H9 (cell line): Measurements from ENCODE around the gene KLHL21. TPM values are rescaled to one million over a fixed set of nuclear protein-coding genes. Genes with fewer than 3 reads are reported as not detected.

Experiments used
- DNase-seq: peaks from one replicate; pipeline ENCODE4 v3.0.0-alpha.2; 2017
- H2AFZ ChIP-seq: one replicate; pipeline ENCODE4 v1.6.1; 2013; ENCODE audit warnings: mild to moderate bottlenecking, low read length, control low read depth, moderate library complexity
- H2AK5ac ChIP-seq: 2 replicates; pipeline ENCODE4 v1.6.1; 2013; ENCODE audit warnings: low read length, control low read depth, mixed read lengths; ENCODE audit not compliant: insufficient read length
- H2BK120ac ChIP-seq: one replicate; pipeline ENCODE4 v1.6.1; 2013; ENCODE audit warnings: low read depth, mild to moderate bottlenecking, low read length, control low read depth, inconsistent platforms; ENCODE audit not compliant: poor library complexity, severe bottlenecking
- H2BK12ac ChIP-seq: 2 replicates; pipeline ENCODE4 v1.6.1; 2013; ENCODE audit warnings: low read length, control low read depth, mixed read lengths, low read depth; ENCODE audit not compliant: insufficient read length
- H2BK15ac ChIP-seq: 2 replicates; pipeline ENCODE4 v1.6.1; 2013; ENCODE audit warnings: low read depth, low read length, control low read depth
- H2BK20ac ChIP-seq: one replicate; pipeline ENCODE4 v1.6.1; 2013; ENCODE audit warnings: low read depth, mild to moderate bottlenecking, low read length, control low read depth, inconsistent platforms; ENCODE audit not compliant: poor library complexity, severe bottlenecking
- H2BK5ac ChIP-seq: 2 replicates; pipeline ENCODE4 v1.6.1; 2013; ENCODE audit warnings: low read length, control low read depth, mixed read lengths; ENCODE audit not compliant: insufficient read length
- H3K14ac ChIP-seq: 2 replicates; pipeline ENCODE4 v1.6.1; 2013; ENCODE audit warnings: low read length, control low read depth; ENCODE audit not compliant: insufficient read depth
- H3K18ac ChIP-seq: 2 replicates; pipeline ENCODE4 v1.6.1; 2013; ENCODE audit warnings: low read depth, mild to moderate bottlenecking, mixed read lengths, low read length, control low read depth; ENCODE audit not compliant: insufficient read length
- H3K23ac ChIP-seq: 2 replicates; pipeline ENCODE4 v1.6.1; 2013; ENCODE audit warnings: low read length, control low read depth, mixed read lengths, low read depth; ENCODE audit not compliant: insufficient read length
- H3K23me2 ChIP-seq: 2 replicates; pipeline ENCODE4 v1.6.1; 2013; ENCODE audit warnings: low read depth, mild to moderate bottlenecking, mixed read lengths, low read length, control low read depth; ENCODE audit not compliant: insufficient read length, poor library complexity, severe bottlenecking
- H3K27ac ChIP-seq: 2 replicates; pipeline ENCODE4 v1.5.1; 2013; ENCODE audit warnings: low read length, control low read depth, mixed read lengths, low read depth; ENCODE audit not compliant: insufficient read length
- H3K27me3 ChIP-seq: 2 replicates; pipeline ENCODE4 v1.6.1; 2013; ENCODE audit warnings: low read length, control low read depth, inconsistent platforms; ENCODE audit not compliant: insufficient read depth
- H3K4ac ChIP-seq: 2 replicates; pipeline ENCODE4 v1.6.1; 2013; ENCODE audit warnings: low read depth, mild to moderate bottlenecking, control low read depth, inconsistent platforms, low read length, moderate library complexity
- H3K4me1 ChIP-seq: 2 replicates; pipeline ENCODE4 v1.6.1; 2013; ENCODE audit warnings: low read length, control low read depth, inconsistent platforms; ENCODE audit not compliant: insufficient read depth
- H3K4me2 ChIP-seq: 2 replicates; pipeline ENCODE4 v1.6.1; 2013; ENCODE audit warnings: low read length, control low read depth, mixed read lengths; ENCODE audit not compliant: insufficient read length, insufficient read depth
- H3K56ac ChIP-seq: 2 replicates; pipeline ENCODE4 v1.6.1; 2013; ENCODE audit warnings: low read depth, mild to moderate bottlenecking, mixed read lengths, low read length, control low read depth; ENCODE audit not compliant: insufficient read length
- H3K79me1 ChIP-seq: 2 replicates; pipeline ENCODE4 v1.6.1; 2013; ENCODE audit warnings: low read depth, mild to moderate bottlenecking, moderate library complexity, low read length, control low read depth, inconsistent platforms; ENCODE audit not compliant: insufficient read depth, poor library complexity, severe bottlenecking
- H3K79me2 ChIP-seq: 2 replicates; pipeline ENCODE4 v1.6.1; 2013; ENCODE audit warnings: low read length, control low read depth, inconsistent platforms; ENCODE audit not compliant: insufficient read depth
- H3K9ac ChIP-seq: 2 replicates; pipeline ENCODE4 v1.6.1; 2013; ENCODE audit warnings: low read length, control low read depth, mixed read lengths; ENCODE audit not compliant: insufficient read length; ENCODE audit errors: extremely low read depth
- H3K9me3 ChIP-seq: one replicate; pipeline ENCODE4 v1.6.1; 2013; ENCODE audit warnings: low read depth, low read length, inconsistent platforms; ENCODE audit not compliant: control insufficient read depth
- H3T11ph ChIP-seq: one replicate; pipeline ENCODE4 v1.6.1; 2013; ENCODE audit warnings: mild to moderate bottlenecking, low read length, control low read depth, inconsistent platforms
- H4K20me1 ChIP-seq: one replicate; pipeline ENCODE4 v1.6.1; 2013; ENCODE audit not compliant: control insufficient read depth, insufficient read length, insufficient read depth
- H4K5ac ChIP-seq: 2 replicates; pipeline ENCODE4 v1.6.1; 2013; ENCODE audit warnings: low read depth, mild to moderate bottlenecking, mixed read lengths, low read length, control low read depth; ENCODE audit not compliant: insufficient read length
- H4K8ac ChIP-seq: replicated peaks from 2 replicates; pipeline ENCODE4 v1.6.1; 2013; ENCODE audit warnings: low read length, control low read depth, mixed read lengths, low read depth; ENCODE audit not compliant: insufficient read length
- H4K91ac ChIP-seq: 2 replicates; pipeline ENCODE4 v1.6.1; 2013; ENCODE audit warnings: low read depth, mild to moderate bottlenecking, moderate library complexity, mixed read lengths, low read length, control low read depth; ENCODE audit not compliant: insufficient read length
- H3K27ac Mint-ChIP-seq, 3 experiments: 2 replicates in 2 of 3; 3 replicates in 1 of 3; pipeline ENCODE4 v1.8.0; 2020 to 2021; ENCODE audit warnings: mixed read lengths in 3 of 3, mild to moderate bottlenecking in 1 of 3, moderate library complexity in 1 of 3
- H3K27me3 Mint-ChIP-seq: 2 replicates; pipeline ENCODE4 v1.8.0; 2021; ENCODE audit warnings: low read depth, mild to moderate bottlenecking, moderate library complexity, mixed read lengths
- H3K36me3 Mint-ChIP-seq, 3 experiments: 2 replicates in 2 of 3; 3 replicates in 1 of 3; pipeline ENCODE4 v1.8.0; 2020 to 2021; ENCODE audit warnings: low read depth in 3 of 3, mixed read lengths in 3 of 3; ENCODE audit not compliant: insufficient read depth in 1 of 3
- H3K4me1 Mint-ChIP-seq, 2 experiments: 2 replicates each; pipeline ENCODE4 v1.8.0; 2020; ENCODE audit warnings: mixed read lengths in 2 of 2
- H3K4me3 Mint-ChIP-seq, 2 experiments: 2 replicates in 1 of 2; 3 replicates in 1 of 2; pipeline ENCODE4 v1.8.0; 2020 to 2021; ENCODE audit warnings: mild to moderate bottlenecking in 2 of 2, mixed read lengths in 2 of 2, moderate library complexity in 1 of 2
- H3K9me3 Mint-ChIP-seq, 2 experiments: 2 replicates in 1 of 2; 3 replicates in 1 of 2; pipeline ENCODE4 v1.8.0; 2020; ENCODE audit warnings: mild to moderate bottlenecking in 2 of 2, mixed read lengths in 2 of 2, moderate library complexity in 1 of 2
- WGBS: extraction: QIAGEN DNeasy Blood & Tissue Kit; methylation state at CpG from one replicate; pipeline ENCODE4 v1.1.7; 2013; ENCODE audit warnings: missing lambda C conversion rate, low lambda C conversion rate, mixed read lengths; ENCODE audit not compliant: insufficient read length; ENCODE audit errors: extremely low coverage; 5-methylcytosine and 5-hydroxymethylcytosine counted together
- total RNA-seq: library from RNA; stranded (reverse); gene quantifications from 2 replicates; pipeline ENCODE4 v1.2.1, GENCODE V29; 2021
- TF ChIP-seq, protein P1 (sequence below): fragments of 200-600 bp; sonication (generic); conservative IDR thresholded peaks from 3 replicates; pipeline ENCODE4 v1.8.0; 2021; ENCODE audit warnings: antibody characterized with exemption, mild to moderate bottlenecking

Gene KLHL21
- total RNA-seq, 1 experiment from 2014 or later = 31.9 TPM

DNA sequence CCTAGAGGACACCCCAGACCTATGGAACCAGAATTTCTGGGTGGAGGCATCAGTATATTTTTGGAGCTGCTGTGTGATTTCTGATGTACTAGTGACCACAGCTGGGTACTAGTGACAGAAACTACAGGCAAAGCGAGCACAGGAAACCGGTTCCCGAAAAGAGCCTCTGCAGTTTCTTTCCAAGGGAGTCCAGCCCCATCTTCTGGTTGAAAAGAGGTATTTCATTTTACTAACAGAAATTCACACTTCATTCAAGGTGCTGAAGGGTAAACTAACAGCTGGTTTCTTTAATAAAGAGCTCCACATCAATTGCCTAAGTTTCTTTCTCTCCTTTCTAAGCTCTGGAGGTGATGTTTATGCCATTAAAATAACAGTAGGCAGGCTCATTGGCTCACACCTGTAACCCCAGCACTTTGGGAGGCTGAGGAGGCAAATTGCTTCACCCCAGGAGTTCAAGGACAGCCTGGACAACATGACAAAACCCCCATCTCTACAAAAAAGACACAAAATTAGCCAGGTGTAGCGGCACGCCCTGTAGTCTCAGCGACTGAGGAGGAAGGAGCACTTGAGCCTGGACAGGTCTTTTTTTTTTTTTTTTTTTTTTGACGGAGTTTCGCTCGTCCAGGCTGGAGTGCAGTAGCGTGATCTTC is 44.0 kb upstream of the KLHL21 start:
- Histone ChIP-seq H3K18ac (no peak overlapping the region), H2AK5ac (no peak overlapping the region), H3K79me2 (no peaks in the 10 kb centered on the region), H2AFZ (no peak overlapping the region), H3K27me3 (no peaks in the 10 kb centered on the region), H4K8ac (no peak overlapping the region), H3K23me2 (no peaks in the 10 kb centered on the region), H2BK20ac (no peak overlapping the region), H3K79me1 (no peaks in the 10 kb centered on the region), H4K91ac (no peak overlapping the region), H2BK15ac (no peak overlapping the region), H4K20me1 (no peaks in the 10 kb centered on the region), H3K4me1 (no peaks in the 10 kb centered on the region), H3K9me3 (no peaks in the 10 kb centered on the region), H3K4me2 (no peak overlapping the region), H3K14ac (no peak overlapping the region), H2BK12ac (no peak overlapping the region), H3K4ac (no peak overlapping the region), H3K27ac (no peak overlapping the region), H3K23ac (no peak overlapping the region), H2BK5ac (no peak overlapping the region), H3T11ph (no peak overlapping the region), H2BK120ac (no peak overlapping the region), H4K5ac (no peak overlapping the region), H3K9ac (no peak overlapping the region), H3K56ac (no peak overlapping the region)
- Mint-ChIP-seq H3K9me3 (no peaks in the 10 kb centered on the region), H3K27me3 (no peaks in the 10 kb centered on the region), H3K36me3 (peaks cover 31 to 66% (median 56%) of the 10 kb centered on the region in 3 experiments; a peak in 6 of 7 replicates), H3K4me3 (no peak overlapping the region), H3K4me1 (peaks cover 3 to 6% of the 10 kb centered on the region in 2 experiments; a peak in 3 of 4 replicates), H3K27ac (peak overlapping the region; percentile 44 to 85 (median 85); a peak in 6 of 7 replicates)
- no CpG with 5 or more reads among the region's 10 CpGs for WGBS
- peak; percentile 40 for DNase-seq
- TF ChIP-seq, protein P1, sequence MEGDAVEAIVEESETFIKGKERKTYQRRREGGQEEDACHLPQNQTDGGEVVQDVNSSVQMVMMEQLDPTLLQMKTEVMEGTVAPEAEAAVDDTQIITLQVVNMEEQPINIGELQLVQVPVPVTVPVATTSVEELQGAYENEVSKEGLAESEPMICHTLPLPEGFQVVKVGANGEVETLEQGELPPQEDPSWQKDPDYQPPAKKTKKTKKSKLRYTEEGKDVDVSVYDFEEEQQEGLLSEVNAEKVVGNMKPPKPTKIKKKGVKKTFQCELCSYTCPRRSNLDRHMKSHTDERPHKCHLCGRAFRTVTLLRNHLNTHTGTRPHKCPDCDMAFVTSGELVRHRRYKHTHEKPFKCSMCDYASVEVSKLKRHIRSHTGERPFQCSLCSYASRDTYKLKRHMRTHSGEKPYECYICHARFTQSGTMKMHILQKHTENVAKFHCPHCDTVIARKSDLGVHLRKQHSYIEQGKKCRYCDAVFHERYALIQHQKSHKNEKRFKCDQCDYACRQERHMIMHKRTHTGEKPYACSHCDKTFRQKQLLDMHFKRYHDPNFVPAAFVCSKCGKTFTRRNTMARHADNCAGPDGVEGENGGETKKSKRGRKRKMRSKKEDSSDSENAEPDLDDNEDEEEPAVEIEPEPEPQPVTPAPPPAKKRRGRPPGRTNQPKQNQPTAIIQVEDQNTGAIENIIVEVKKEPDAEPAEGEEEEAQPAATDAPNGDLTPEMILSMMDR = peak; percentile 75
